Stomach (tissue), 9 donors: ENCODE results near the gene PNMA6E. TPM values are rescaled to one million over a fixed set of nuclear protein-coding genes. Genes with fewer than 3 reads are reported as not detected.
"Not testable (repeated sequence)": the region's sequence is repeated elsewhere in the genome, so short reads cannot be mapped to it uniquely, and the experiment has no call there.

Source experiments
- DNase-seq, 2 donors: peaks; one replicate each; pipeline versions ENCODE4 v3.0.0 to v3.0.0-alpha.2; 2013 to 2019
- H3K27ac ChIP-seq, 5 donors: fragments of 200-600 bp in 4 of 5; sonication (generic) in 4 of 5; one replicate each; pipeline ENCODE4 v1.5.1; 2013 to 2019; ENCODE audit warnings: mild to moderate bottlenecking in 1 of 5, moderate library complexity in 1 of 5
- H3K27me3 ChIP-seq, 3 donors: fragments of 200-600 bp; sonication (generic); one replicate each; pipeline ENCODE4 v1.5.1; 2017 to 2019; ENCODE audit warnings: mixed run types in 1 of 3
- H3K36me3 ChIP-seq, 4 donors: fragments of 200-600 bp; sonication (generic); 1 replicate in 3 of 4; 2 replicates in 1 of 4; pipeline ENCODE4 v1.5.1; 2016 to 2019
- H3K4me1 ChIP-seq, 4 donors: fragments of 200-600 bp; sonication (generic); one replicate each; pipeline ENCODE4 v1.5.1; 2016 to 2019
- H3K4me3 ChIP-seq, 4 donors: fragments of 200-600 bp; sonication (generic) in 3 of 4; one replicate each; pipeline ENCODE4 v1.5.1; 2016 to 2019; ENCODE audit warnings: mild to moderate bottlenecking in 1 of 4
- H3K9me3 ChIP-seq, 4 donors: fragments of 200-600 bp; sonication (generic); one replicate each; pipeline ENCODE4 v1.5.1; 2016 to 2019
- EP300 ChIP-seq: sonication (generic); formaldehyde crosslinking; IDR thresholded peaks from one replicate; pipeline ENCODE4 v1.6.1; 2017; ENCODE audit warnings: antibody characterized with exemption
- POLR2A ChIP-seq, 4 donors: fragments of 450-650 bp; IDR thresholded peaks; one replicate each; pipeline ENCODE4 v1.6.1; 2016; ENCODE audit warnings: antibody characterized with exemption in 4 of 4, control low read depth in 2 of 4, mild to moderate bottlenecking in 1 of 4, moderate library complexity in 1 of 4
- POLR2AphosphoS5 ChIP-seq, 3 donors: sonication (generic); formaldehyde crosslinking; IDR thresholded peaks; one replicate each; pipeline ENCODE4 v1.6.1; 2016; ENCODE audit warnings: antibody characterized with exemption in 3 of 3
- WGBS, 5 donors: extraction: QIAGEN DNeasy Blood & Tissue Kit in 3 of 5; methylation state at CpG; one replicate each; pipeline versions ENCODE4 v1.1.5 to v1.1.7; 2013 to 2018; 5-methylcytosine and 5-hydroxymethylcytosine counted together
- intact Hi-C: fragments of 100-400 bp; cut with DNase I; formaldehyde crosslinking; loops from one replicate; pipeline ENCODE4 v1.15.1; 2023; ENCODE audit warnings: low total_unique reads
- polyA plus RNA-seq, 3 donors: library from polyadenylated mRNA; stranded (reverse); fragments of 200-250 nt; gene quantifications; one replicate each; pipeline ENCODE4 v1.2.3, GENCODE V29; 2013
- total RNA-seq, 5 donors: library from RNA; depleted of rRNA; stranded (reverse); fragments of >200 nt; gene quantifications; one replicate each; pipeline versions ENCODE4 v1.1.0 to v1.2.3, GENCODE V29; 2014 to 2016
- TF ChIP-seq, protein P1 (sequence below), 7 experiments: fragments of 450-650 bp in 4 of 7; fragments of 200-600 bp in 3 of 7; sonication (generic) in 3 of 7; IDR thresholded peaks; one replicate each; pipeline ENCODE4 v1.5.1; 2016 to 2019; ENCODE audit warnings: antibody characterized with exemption in 7 of 7, control low read depth in 2 of 7, mild to moderate bottlenecking in 1 of 7
- donor health status: healthy with polysubstance abuse.
- donor health status: Bipolar disorder and iron deficiency.
- donor health status: healthy.

The PNMA6E gene
- total and polyA plus RNA-seq, 8 donors = not detected

DNA sequence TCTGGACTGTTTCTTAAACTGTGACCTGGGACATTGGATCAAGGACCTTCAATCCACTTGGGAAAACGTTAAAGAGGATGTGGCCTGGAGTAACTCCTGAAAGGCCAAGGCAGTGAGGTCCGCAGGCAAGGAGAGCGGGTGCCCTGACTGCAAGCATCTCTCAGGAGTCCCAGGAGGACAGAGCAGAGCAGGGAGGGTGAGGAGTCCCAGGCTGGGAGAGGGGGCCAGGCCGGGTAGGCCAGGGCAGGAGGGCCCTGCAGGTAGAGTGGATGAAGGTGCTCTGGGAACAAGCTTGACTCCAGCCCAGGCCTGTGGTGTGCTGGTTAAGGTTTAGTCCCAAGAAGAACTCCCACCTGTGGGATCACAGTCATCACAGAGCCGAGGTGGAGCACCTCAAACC, 13.8 kb downstream of the PNMA6E start:
- no peak for DNase-seq
- no peak overlapping the region for H3K4me3 ChIP-seq
- no peak overlapping the region for H3K27ac ChIP-seq
- no peaks in the 10 kb centered on the region for H3K27me3 ChIP-seq
- H3K36me3 ChIP-seq = no peaks in the 10 kb centered on the region
- no peaks in the 10 kb centered on the region for H3K9me3 ChIP-seq
- intact Hi-C loops = no loop called here
- TF ChIP-seq POLR2A (IDR thresholded peaks at IDR 0.05) (no peak), POLR2AphosphoS5 (IDR thresholded peaks at IDR 0.05) (no peak), EP300 (no peak)
- TF ChIP-seq, protein P1, sequence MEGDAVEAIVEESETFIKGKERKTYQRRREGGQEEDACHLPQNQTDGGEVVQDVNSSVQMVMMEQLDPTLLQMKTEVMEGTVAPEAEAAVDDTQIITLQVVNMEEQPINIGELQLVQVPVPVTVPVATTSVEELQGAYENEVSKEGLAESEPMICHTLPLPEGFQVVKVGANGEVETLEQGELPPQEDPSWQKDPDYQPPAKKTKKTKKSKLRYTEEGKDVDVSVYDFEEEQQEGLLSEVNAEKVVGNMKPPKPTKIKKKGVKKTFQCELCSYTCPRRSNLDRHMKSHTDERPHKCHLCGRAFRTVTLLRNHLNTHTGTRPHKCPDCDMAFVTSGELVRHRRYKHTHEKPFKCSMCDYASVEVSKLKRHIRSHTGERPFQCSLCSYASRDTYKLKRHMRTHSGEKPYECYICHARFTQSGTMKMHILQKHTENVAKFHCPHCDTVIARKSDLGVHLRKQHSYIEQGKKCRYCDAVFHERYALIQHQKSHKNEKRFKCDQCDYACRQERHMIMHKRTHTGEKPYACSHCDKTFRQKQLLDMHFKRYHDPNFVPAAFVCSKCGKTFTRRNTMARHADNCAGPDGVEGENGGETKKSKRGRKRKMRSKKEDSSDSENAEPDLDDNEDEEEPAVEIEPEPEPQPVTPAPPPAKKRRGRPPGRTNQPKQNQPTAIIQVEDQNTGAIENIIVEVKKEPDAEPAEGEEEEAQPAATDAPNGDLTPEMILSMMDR (IDR thresholded peaks at IDR 0.05) = no peak
- no peaks in the 10 kb centered on the region for H3K4me1 ChIP-seq
- 59 to 81% (median 65%) methylated on average over 2 to 5 of the region's 5 CpGs for WGBS, 5 donors

DNA sequence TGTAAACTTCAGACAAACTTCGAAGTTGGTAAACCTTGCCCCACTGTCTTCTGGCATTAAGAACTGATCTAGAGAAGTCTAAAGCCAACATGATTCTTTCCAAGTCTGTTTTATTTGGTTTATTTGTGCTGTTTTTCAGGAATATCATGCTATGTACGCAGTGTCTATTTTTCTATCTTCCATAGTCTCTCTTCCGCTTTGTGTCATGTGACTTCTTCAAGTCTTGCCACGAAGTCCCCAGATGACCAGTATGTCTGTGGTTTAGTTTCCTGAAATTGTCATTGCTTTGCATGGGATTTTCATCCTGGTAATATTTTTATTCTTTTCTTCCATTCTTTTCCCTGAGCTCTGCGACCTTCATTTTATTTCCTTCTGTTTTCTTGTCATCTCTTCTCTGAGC, 15.1 kb downstream of the PNMA6E start:
- WGBS, 5 donors = 77 to 86% (median 80%) methylated on average over 5 of the region's 5 CpGs
- H3K27me3 ChIP-seq = no peaks in the 10 kb centered on the region
- no peak overlapping the region for H3K27ac ChIP-seq
- DNase-seq = no peak
- H3K9me3 ChIP-seq = no peaks in the 10 kb centered on the region
- H3K4me1 ChIP-seq = peaks cover 0 to 4% (median 0%) of the 10 kb centered on the region in 4 donors
- intact Hi-C loops = no loop called here
- H3K4me3 ChIP-seq = no peak overlapping the region
- TF ChIP-seq EP300 = no peak
- TF ChIP-seq, protein P1 (IDR thresholded peaks at IDR 0.05) = no peak
- TF ChIP-seq POLR2A (IDR thresholded peaks at IDR 0.05) = no peak
- TF ChIP-seq POLR2AphosphoS5 (IDR thresholded peaks at IDR 0.05) = no peak
- H3K36me3 ChIP-seq = no peaks in the 10 kb centered on the region

DNA sequence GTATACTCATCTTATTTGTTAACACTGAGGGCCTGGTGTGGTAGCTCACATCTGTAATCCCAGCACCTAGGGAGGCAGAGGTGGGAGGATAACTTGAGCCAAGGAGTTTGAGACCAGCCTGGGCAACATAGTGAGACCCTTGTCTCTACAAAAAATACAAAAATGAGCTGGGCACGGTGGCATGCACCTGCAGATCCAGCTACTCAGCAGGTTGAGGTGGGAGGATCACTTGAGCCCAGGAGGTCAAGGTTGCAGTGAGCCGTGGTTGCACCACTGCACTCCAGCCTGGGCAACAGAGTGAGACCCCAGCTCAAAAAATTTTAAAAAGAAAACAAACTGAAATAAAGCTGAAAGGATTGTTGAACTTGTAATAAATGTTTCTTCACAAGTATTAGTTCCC, 16.2 kb downstream of the PNMA6E start:
- H3K9me3 ChIP-seq, H3K27ac ChIP-seq, H3K4me3 ChIP-seq, DNase-seq, H3K27me3 ChIP-seq, H3K4me1 ChIP-seq, intact Hi-C loops, H3K36me3 ChIP-seq: not testable (repeated sequence)
- WGBS, 5 donors = 63 to 83% (median 69%) methylated on average over 2 of the region's 2 CpGs

DNA sequence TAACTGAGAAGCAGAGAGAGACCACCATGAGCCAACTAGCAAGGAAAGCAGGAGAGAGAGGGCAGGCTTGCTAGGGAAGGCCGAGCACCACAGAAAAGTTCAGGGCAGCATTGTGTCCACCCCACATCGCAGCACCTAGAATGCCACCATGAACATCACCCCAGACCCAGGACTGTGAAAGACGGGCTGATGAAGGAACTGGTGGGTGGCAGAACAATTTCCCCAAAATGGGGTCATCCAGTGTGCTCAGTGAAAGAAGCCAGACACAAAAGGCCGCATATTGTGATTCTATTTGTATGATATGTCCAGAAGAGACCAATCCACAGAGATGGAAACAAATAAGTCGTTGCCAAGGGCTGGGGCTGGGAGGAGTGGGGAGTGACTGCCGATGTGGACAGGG, 16.8 kb downstream of the PNMA6E start:
- TF ChIP-seq, protein P1 (IDR thresholded peaks at IDR 0.05) = no peak
- no peak for TF ChIP-seq POLR2A (IDR thresholded peaks at IDR 0.05)
- TF ChIP-seq EP300 = no peak
- no peak for TF ChIP-seq POLR2AphosphoS5 (IDR thresholded peaks at IDR 0.05)

DNA sequence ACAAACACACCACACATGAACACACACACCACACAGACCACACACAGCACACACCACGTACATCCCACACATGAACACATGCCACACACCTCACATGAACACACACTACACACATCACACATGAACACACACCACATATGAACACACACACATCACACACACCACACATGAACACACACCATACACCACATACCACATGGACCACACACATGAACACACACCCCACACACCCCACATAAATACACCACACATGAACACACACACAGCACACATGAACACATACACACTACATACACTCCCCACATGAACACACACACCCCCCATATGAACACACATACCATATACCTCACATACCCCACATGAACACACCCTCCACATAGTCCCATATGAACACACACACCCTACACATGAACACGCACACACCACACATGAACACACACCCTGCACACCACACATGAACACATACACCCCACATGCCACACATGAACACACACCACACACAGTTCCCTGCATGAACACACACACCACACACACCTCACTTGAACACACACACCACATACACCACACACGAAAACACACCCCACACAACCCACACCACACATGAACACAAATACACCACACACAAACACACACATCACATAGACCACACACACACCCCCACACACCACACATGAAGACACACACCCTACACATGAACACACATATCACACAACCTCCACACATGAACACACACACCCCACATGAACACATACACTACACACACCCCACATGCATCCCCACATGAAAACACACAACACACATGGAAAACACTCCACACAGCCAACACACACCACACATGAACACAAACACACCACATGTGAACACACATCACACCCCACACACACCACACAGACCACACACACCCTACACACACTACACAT, 18.3 kb downstream of the PNMA6E start:
- Histone ChIP-seq H3K4me3 (no peak overlapping the region), H3K4me1 (peaks cover 0 to 4% (median 0%) of the 10 kb centered on the region in 4 donors), H3K9me3 (peaks cover 0 to 11% (median 4%) of the 10 kb centered on the region in 4 donors), H3K27me3 (no peaks in the 10 kb centered on the region), H3K27ac (no peak overlapping the region), H3K36me3 (no peaks in the 10 kb centered on the region)
- intact Hi-C loops = no loop called here
- no peak for DNase-seq
- TF ChIP-seq POLR2AphosphoS5 (IDR thresholded peaks at IDR 0.05) = no peak
- no peak for TF ChIP-seq EP300
- TF ChIP-seq, protein P1 (IDR thresholded peaks at IDR 0.05) = no peak
- TF ChIP-seq POLR2A (IDR thresholded peaks at IDR 0.05) = no peak
- 84 to 93% (median 90%) methylated on average over 3 of the region's 3 CpGs for WGBS, 5 donors

More for the DNA sequence above, 16.8 kb downstream of the PNMA6E start:
- WGBS, 5 donors = 78 to 88% (median 87%) methylated on average over 5 to 6 of the region's 6 CpGs
- no peak overlapping the region for H3K4me3 ChIP-seq
- H3K27me3 ChIP-seq = no peaks in the 10 kb centered on the region
- DNase-seq = no peak
- no peaks in the 10 kb centered on the region for H3K36me3 ChIP-seq
- intact Hi-C loops = no loop called here
- H3K27ac ChIP-seq = no peak overlapping the region
- peaks cover 0 to 4% (median 0%) of the 10 kb centered on the region in 4 donors for H3K4me1 ChIP-seq
- no peaks in the 10 kb centered on the region for H3K9me3 ChIP-seq
